BE2C (cell line): ENCODE results near the gene TSPAN32.

Experiments
- DNase-seq: peaks from one replicate; pipeline ENCODE4 v3.0.0-alpha.2; 2020
- H3K27me3 ChIP-seq: fragments of 250-450 bp; sonication (Bioruptor Pico); 2 replicates; pipeline ENCODE4 v1.5.1; 2020; ENCODE audit warnings: mild to moderate bottlenecking
- H3K36me3 ChIP-seq: fragments of 250-450 bp; sonication (Bioruptor Pico); 2 replicates; pipeline ENCODE4 v1.5.1; 2020; ENCODE audit warnings: mild to moderate bottlenecking
- H3K4me1 ChIP-seq: fragments of 250-450 bp; sonication (Bioruptor Pico); 2 replicates; pipeline ENCODE4 v1.5.1; 2020
- H3K4me3 ChIP-seq: 2 replicates; pipeline ENCODE4 v1.5.1; 2011; ENCODE audit warnings: low read depth, low read length
- H3K9me3 ChIP-seq: fragments of 250-450 bp; sonication (Bioruptor Pico); 2 replicates; pipeline ENCODE4 v1.5.1; 2020
- TF ChIP-seq, protein P1 (sequence below): IDR thresholded peaks from 2 replicates; pipeline ENCODE4 v1.5.1; 2012; ENCODE audit warnings: mild to moderate bottlenecking, low read depth, low read length

TSPAN32 gene

DNA sequence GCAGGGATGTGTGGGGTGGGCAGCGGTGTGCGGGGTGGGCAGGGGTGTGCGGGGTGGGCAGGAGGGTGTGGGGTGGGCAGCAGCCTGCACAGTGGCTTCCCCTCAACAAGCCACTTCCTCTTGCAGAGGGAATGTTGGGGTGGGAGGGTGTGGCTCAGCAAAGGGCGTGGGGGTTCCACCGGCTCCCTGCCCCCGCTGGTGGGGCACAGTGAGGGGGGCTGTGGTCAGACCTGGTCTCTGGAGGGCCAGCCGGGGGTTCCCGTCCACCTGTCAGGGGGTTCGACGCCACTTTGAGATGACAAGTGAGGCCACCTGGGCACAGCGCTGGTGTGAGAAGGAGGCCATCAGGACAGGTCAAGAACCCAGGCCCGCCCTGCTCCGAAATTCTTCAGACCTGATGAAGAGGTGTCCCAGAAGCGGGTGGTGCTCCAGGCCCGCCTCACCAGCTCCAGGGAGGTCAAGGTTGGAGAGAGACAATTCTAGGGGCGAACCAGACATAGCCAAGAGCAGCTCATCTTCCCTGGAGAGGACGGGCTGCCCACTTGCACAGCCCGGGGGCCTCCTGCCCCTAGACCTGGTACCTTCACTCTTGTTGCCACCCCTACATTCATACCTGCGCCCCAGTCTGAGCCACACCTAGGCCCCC, 1.4 kb upstream of the TSPAN32 start:
- Histone ChIP-seq H3K4me1 (peaks cover 4% of the 10 kb centered on the region; the same call in 1 of the 2 replicates), H3K4me3 (no peak overlapping the region), H3K36me3 (no peaks in the 10 kb centered on the region), H3K27me3 (no peaks in the 10 kb centered on the region), H3K9me3 (no peaks in the 10 kb centered on the region)
- no peak for DNase-seq
- TF ChIP-seq, protein P1, sequence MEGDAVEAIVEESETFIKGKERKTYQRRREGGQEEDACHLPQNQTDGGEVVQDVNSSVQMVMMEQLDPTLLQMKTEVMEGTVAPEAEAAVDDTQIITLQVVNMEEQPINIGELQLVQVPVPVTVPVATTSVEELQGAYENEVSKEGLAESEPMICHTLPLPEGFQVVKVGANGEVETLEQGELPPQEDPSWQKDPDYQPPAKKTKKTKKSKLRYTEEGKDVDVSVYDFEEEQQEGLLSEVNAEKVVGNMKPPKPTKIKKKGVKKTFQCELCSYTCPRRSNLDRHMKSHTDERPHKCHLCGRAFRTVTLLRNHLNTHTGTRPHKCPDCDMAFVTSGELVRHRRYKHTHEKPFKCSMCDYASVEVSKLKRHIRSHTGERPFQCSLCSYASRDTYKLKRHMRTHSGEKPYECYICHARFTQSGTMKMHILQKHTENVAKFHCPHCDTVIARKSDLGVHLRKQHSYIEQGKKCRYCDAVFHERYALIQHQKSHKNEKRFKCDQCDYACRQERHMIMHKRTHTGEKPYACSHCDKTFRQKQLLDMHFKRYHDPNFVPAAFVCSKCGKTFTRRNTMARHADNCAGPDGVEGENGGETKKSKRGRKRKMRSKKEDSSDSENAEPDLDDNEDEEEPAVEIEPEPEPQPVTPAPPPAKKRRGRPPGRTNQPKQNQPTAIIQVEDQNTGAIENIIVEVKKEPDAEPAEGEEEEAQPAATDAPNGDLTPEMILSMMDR, result no peak

DNA sequence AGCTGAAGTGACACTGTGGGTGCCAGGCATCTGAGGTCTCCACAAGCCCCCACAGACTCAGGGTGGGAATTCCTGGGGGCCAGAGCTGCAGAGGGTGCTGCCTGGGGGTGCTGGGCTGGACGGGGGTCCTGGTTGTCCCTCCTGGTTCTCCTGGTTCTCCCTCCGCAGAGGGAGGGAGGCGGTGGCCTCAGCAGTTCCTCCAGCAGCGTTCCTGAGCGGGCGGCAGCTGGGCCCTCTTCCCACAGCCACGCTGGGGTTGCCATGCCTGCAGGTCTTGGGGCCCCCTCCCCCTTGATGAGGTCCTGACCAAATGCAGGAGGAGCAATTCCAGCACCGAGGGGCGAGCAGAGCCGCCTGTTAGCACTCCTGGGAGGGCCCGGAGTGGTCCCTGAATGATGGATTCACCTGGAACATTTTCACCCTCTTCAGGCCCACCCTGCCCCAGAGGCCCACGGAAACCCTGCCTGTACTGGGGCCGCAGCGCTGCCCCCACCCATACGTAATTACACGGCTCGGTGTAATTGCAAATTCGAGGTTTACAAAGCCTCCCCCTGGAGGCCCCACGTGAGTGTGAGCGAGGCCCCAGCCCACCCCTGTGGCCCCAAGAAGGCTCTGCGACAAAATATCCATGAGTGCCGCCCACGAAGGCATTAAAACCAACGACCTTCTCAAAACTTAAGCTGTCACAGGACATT, 730 bp upstream of the TSPAN32 start:
- no peaks in the 10 kb centered on the region for H3K36me3 ChIP-seq
- DNase-seq, result no peak
- no peak overlapping the region for H3K4me3 ChIP-seq
- H3K27me3 ChIP-seq, result no peaks in the 10 kb centered on the region
- H3K9me3 ChIP-seq, result no peaks in the 10 kb centered on the region
- peaks cover 4% of the 10 kb centered on the region; the same call in 1 of the 2 replicates for H3K4me1 ChIP-seq
- TF ChIP-seq, protein P1, result no peak

DNA sequence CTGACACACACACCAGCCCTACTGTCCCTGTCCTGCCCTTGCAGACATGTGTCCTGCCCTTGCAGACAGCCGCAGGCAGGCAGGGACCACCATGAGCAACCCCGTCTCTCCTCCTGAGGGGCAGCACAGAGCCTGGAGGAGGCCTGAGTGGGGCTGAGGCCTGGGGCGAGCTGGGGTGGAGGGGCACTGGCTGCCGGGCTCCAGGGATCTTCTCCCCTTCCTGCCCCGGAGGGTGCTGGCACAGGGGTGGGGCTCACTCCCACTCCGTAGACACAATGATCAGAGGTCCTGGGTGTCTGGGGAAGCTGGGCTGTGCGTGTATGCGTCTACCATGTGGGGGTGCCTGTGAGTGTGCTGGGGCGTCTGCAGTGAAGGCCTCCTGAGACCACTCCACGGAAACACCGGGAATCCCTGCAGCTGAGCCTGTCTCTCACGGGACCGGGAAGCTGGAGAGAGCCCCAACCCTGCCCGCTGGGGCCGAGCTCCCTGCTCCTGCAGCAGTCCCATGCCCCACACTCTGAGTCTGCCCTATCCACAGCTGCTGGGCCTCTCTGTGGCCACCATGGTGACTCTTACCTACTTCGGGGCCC, 588 bp downstream of the TSPAN32 start:
- DNase-seq, result no peak
- Histone ChIP-seq H3K9me3 (no peaks in the 10 kb centered on the region), H3K4me1 (peaks cover 4% of the 10 kb centered on the region; the same call in 1 of the 2 replicates), H3K27me3 (no peaks in the 10 kb centered on the region), H3K36me3 (no peaks in the 10 kb centered on the region), H3K4me3 (no peak overlapping the region)
- TF ChIP-seq, protein P1, result no peak

DNA sequence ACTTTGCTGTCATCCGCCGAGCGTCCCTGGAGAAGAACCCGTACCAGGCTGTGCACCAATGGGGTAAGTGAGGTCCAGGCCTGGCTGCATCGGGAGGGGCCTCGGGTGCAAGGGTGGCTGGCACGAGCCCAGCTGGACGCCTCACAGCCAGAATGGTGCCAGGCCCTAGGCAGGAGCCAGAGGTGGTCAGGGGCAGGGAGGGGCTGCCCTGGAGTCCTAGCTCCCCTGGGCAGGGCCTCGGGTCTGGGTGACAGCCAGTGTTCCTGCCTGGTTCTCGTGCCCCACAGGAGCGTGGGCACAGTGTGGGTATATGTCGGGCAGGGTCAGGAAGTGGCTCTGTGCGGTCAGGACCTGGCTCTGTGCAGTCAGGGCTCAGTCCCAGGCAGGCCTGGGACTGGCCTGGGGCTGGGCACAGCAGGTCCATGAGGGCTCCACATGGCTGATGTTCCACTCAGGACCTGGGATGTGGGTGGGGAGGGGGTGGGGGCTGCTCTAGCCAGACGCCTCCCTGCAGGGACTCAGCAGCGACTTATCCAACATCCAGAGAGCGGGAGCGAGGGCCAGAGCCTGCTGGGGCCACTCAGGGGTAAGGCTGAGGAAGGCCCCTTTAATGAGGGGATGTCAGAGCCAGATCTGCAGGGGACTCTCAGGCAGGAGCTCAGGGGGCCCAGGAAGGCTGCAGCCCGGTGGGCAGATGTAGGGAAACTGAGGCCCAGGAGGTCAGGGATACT, 1.2 kb downstream of the TSPAN32 start:
- TF ChIP-seq, protein P1, result no peak
- Histone ChIP-seq H3K9me3 (no peaks in the 10 kb centered on the region), H3K27me3 (no peaks in the 10 kb centered on the region), H3K4me1 (peaks cover 4% of the 10 kb centered on the region; the same call in 1 of the 2 replicates), H3K4me3 (no peak overlapping the region), H3K36me3 (no peaks in the 10 kb centered on the region)
- DNase-seq, result no peak

DNA sequence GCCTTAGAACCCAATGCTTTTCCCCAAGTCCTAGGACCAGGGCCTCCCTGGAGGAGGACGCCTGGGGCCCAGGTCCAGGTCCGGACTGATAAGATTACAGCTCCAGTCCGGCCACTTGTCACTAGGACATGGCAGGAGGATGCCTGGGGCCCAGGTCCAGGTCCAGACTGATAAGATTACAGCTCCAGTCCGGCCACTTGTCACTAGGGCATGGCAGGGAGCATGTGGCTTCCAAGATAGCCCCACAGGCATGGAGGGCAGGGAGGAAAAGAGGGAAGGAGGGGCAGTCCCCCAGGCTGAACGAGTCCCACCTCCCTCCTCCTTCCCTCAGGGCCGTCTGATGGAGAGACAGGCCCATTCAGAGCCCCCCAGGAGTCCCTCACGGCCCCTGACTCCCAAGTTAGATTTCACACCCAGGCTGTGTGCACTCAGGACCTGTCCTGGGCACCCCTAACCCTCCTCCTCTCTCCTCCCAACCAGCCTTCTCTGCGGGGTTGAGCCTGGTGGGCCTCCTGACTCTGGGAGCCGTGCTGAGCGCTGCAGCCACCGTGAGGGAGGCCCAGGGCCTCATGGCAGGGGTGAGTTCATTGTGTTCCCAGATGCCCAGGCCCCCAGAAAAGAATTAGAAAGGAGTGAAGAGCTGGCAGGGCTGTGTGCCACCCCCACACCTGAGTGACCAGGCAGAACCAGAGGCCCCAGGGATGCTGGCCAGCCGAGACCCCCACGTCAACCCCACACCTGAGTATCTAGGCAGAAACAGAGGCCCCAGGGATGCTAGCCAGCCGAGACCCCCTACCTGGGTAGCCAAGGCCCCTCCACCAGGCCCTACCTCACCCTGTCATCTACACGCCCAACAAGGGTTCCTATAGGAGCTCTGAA, 2.1 kb downstream of the TSPAN32 start:
- Histone ChIP-seq H3K27me3 (no peaks in the 10 kb centered on the region), H3K4me3 (no peak overlapping the region), H3K36me3 (no peaks in the 10 kb centered on the region), H3K9me3 (no peaks in the 10 kb centered on the region), H3K4me1 (peaks cover 4% of the 10 kb centered on the region; the same call in 1 of the 2 replicates)
- no peak for DNase-seq
- TF ChIP-seq, protein P1, result no peak
